ENCODE measurements around the gene DNTT.

DNTT gene

GRCh38 chr10:96344178-96344577 lies 39.9 kb downstream of the DNTT start:
- H3K27ac ChIP-seq: no peak overlapping the region

DNA sequence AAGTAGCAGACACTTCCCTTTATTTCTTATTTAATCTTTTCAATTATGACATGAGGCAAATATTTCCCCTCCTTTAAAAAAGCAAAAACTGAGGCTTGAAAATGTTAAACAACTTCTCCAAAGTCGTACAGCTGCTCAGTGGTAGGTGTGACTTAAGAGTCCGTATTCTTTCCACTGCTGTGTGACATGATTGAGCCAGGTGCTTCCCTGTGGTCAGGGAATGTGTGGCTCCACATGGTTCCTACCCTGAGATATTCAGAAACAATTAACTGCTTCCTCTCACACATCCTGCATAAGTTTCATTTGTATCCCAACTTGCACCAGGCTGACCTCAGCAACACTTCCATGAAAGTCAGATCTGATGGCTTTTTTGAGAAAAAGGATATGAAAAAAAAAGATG lies 41.0 kb downstream of the DNTT start:
- TF ChIP-seq CTCF (IDR thresholded peaks at IDR 0.05; ENCODE audit: low read depth, low read length): no peak
- no peak for DNase-seq
- Histone ChIP-seq H3K9me3 (ENCODE audit: severe bottlenecking) (peaks cover 4% of the 10 kb centered on the region), H3K4me3 (ENCODE audit: low read depth, low read length) (no peak overlapping the region), H3K36me3 (no peaks in the 10 kb centered on the region), H3K27ac (no peak overlapping the region), H3K27me3 (ENCODE audit: insufficient read depth, low read depth, severe bottlenecking) (no peaks in the 10 kb centered on the region)

More at GRCh38 chr10:96344178-96344577, 39.9 kb downstream of the DNTT start:
- H3K9me3 ChIP-seq (ENCODE audit: severe bottlenecking): peaks cover 4% of the 10 kb centered on the region
- no peak overlapping the region for H3K4me3 ChIP-seq (ENCODE audit: low read depth, low read length)
- H3K36me3 ChIP-seq: no peaks in the 10 kb centered on the region
- TF ChIP-seq CTCF (IDR thresholded peaks at IDR 0.05; ENCODE audit: low read depth, low read length): no peak
- no peak for DNase-seq
- H3K27me3 ChIP-seq (ENCODE audit: insufficient read depth, low read depth, severe bottlenecking): no peaks in the 10 kb centered on the region

- no peak overlapping the region for H3K4me3 ChIP-seq (ENCODE audit: low read depth, low read length)
- peaks cover 4% of the 10 kb centered on the region for H3K9me3 ChIP-seq (ENCODE audit: severe bottlenecking)
- H3K27me3 ChIP-seq (ENCODE audit: insufficient read depth, low read depth, severe bottlenecking): no peaks in the 10 kb centered on the region
- TF ChIP-seq CTCF (IDR thresholded peaks at IDR 0.05; ENCODE audit: low read depth, low read length): no peak
- H3K36me3 ChIP-seq: no peaks in the 10 kb centered on the region
- no peak overlapping the region for H3K27ac ChIP-seq
- DNase-seq: no peak
Observed at GRCh38 chr10:96346295-96346694, 42.1 kb downstream of the DNTT start.

GRCh38 chr10:96352027-96352426 lies 47.8 kb downstream of the DNTT start:
- H3K36me3 ChIP-seq: no peaks in the 10 kb centered on the region
- no peaks in the 10 kb centered on the region for H3K27me3 ChIP-seq (ENCODE audit: insufficient read depth, low read depth, severe bottlenecking)
- no peak overlapping the region for H3K4me3 ChIP-seq (ENCODE audit: low read depth, low read length)
- no peak for TF ChIP-seq CTCF (IDR thresholded peaks at IDR 0.05; ENCODE audit: low read depth, low read length)
- H3K27ac ChIP-seq: no peak overlapping the region
- no peaks in the 10 kb centered on the region for H3K9me3 ChIP-seq (ENCODE audit: severe bottlenecking)
- DNase-seq: no peak

- no peak overlapping the region for H3K27ac ChIP-seq
- H3K27me3 ChIP-seq (ENCODE audit: insufficient read depth, low read depth, severe bottlenecking): no peaks in the 10 kb centered on the region
- no peaks in the 10 kb centered on the region for H3K9me3 ChIP-seq (ENCODE audit: severe bottlenecking)
- no peaks in the 10 kb centered on the region for H3K36me3 ChIP-seq
- TF ChIP-seq CTCF (IDR thresholded peaks at IDR 0.05; ENCODE audit: low read depth, low read length): no peak
- no peak for DNase-seq
- no peak overlapping the region for H3K4me3 ChIP-seq (ENCODE audit: low read depth, low read length)
Observed at GRCh38 chr10:96352582-96352981, 48.3 kb downstream of the DNTT start.

DNA sequence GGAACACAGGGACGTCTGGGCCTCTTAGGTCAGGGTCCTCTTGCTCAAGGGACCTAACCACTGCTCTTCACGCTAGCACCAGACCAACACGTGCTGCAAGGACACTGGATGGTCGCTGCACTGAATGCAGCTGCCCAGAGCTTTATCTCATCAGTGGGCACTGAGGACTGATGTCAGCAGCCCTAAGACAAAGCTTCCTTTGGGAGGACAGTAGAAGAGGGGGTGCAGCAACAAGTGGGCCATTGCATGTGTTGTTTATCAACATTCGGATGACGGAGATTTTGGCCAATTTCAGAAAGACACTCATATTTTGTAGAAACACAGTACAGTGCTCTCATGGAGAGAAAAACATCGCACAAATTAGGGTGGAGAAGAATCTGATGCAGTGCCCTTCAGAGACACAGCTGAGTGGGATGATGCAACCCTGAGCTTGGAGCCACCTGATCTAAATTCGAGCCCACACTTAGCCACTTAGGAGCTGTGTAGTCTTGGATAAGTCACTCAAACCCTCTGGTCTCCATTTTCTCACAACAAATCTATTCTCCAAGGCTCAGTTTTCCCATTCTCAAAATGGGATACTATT lies 52.9 kb downstream of the DNTT start:
- Histone ChIP-seq H3K4me3 (ENCODE audit: low read depth, low read length) (no peak overlapping the region), H3K9me3 (ENCODE audit: severe bottlenecking) (no peaks in the 10 kb centered on the region), H3K27me3 (ENCODE audit: insufficient read depth, low read depth, severe bottlenecking) (no peaks in the 10 kb centered on the region), H3K27ac (no peak overlapping the region), H3K36me3 (no peaks in the 10 kb centered on the region)
- no peak for DNase-seq
- TF ChIP-seq CTCF (IDR thresholded peaks at IDR 0.05; ENCODE audit: low read depth, low read length): no peak
